Bronchial epithelial cell (primary cell): ENCODE data around the gene TAS2R31. TPM values are rescaled to one million over a fixed set of nuclear protein-coding genes. Genes with fewer than 3 reads are reported as not detected.
"Not testable (repeated sequence)": the region's sequence is repeated elsewhere in the genome, so short reads cannot be mapped to it uniquely, and the experiment has no call there.

Experiments used
- DNase-seq: peaks from one replicate; pipeline ENCODE4 v3.0.0-alpha.2; 2010; ENCODE audit warnings: low read depth
- FAIRE-seq: peaks from 2 replicates; lab custom pipeline; 2011; peaks lifted over from hg19 to GRCh38; lab: Jason Lieb, UNC
- H3K27me3 ChIP-seq: 2 replicates; pipeline ENCODE4 v1.5.1; 2011; ENCODE audit warnings: low read length; ENCODE audit not compliant: control insufficient read depth, insufficient read depth
- H3K36me3 ChIP-seq: 2 replicates; pipeline ENCODE4 v1.5.1; 2011; ENCODE audit warnings: low read length; ENCODE audit not compliant: control insufficient read depth, insufficient read depth
- H3K4me3 ChIP-seq: 2 replicates; pipeline ENCODE4 v1.5.1; 2011; ENCODE audit warnings: mild to moderate bottlenecking, low read depth, low read length, control low read depth
- total RNA-seq: library from RNA; depleted of rRNA; stranded (reverse); fragments of >200 nt; gene quantifications from 2 replicates; pipeline ENCODE4 v1.2.1, GENCODE V29; 2014
- TF ChIP-seq, protein P1 (sequence below): IDR thresholded peaks from 2 replicates; pipeline ENCODE4 v1.5.1; 2011; ENCODE audit warnings: mild to moderate bottlenecking, moderate library complexity, low read length, control low read depth, inconsistent platforms; ENCODE audit not compliant: insufficient read depth, severe bottlenecking

TAS2R31 gene
- total RNA-seq, 1 donor from 2014 or later, result 1.3 TPM

DNA sequence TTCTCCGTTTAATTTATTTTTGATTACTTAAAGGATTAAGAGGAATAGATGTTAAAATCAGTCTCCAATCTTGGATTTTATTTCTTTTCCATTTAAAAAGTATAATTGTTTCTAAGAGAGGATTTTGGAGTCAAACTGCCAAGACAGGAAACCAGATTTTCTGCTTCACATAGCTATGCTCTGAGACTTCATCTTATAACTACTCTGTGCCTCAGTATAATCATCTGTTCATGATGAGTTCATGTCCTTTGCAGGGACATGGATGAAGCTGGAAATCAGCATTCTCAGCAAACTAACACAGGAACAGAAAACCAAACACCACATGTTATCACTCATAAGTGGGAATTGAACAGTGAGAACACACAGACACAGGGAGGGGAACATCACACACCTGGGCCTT lies 9.0 kb upstream of the TAS2R31 start:
- Histone ChIP-seq H3K4me3 (no peak overlapping the region), H3K27me3 (no peaks in the 10 kb centered on the region), H3K36me3 (no peaks in the 10 kb centered on the region)
- FAIRE-seq (no peak), DNase-seq (peak; percentile 30)
- TF ChIP-seq, protein P1, sequence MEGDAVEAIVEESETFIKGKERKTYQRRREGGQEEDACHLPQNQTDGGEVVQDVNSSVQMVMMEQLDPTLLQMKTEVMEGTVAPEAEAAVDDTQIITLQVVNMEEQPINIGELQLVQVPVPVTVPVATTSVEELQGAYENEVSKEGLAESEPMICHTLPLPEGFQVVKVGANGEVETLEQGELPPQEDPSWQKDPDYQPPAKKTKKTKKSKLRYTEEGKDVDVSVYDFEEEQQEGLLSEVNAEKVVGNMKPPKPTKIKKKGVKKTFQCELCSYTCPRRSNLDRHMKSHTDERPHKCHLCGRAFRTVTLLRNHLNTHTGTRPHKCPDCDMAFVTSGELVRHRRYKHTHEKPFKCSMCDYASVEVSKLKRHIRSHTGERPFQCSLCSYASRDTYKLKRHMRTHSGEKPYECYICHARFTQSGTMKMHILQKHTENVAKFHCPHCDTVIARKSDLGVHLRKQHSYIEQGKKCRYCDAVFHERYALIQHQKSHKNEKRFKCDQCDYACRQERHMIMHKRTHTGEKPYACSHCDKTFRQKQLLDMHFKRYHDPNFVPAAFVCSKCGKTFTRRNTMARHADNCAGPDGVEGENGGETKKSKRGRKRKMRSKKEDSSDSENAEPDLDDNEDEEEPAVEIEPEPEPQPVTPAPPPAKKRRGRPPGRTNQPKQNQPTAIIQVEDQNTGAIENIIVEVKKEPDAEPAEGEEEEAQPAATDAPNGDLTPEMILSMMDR, result no peak

DNA sequence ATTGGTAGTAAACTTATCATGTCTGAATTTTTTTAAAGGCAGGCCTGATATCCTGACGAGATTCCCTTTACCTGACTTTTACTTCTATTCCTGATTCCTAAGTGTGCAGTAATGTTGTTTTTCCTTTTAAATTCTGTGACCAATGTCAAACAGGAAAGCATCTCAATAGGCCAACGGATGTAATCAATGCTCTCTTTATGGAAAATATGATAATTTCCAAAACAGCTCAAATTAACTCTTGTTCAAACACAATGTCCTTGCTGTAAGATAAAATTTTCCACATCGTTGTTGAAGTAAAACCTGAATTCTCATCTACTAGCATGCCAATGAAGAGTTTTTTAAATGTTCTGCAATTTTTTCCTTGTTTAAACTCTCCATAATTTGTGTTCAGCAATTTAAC lies 8.0 kb upstream of the TAS2R31 start:
- Histone ChIP-seq H3K36me3 (no peaks in the 10 kb centered on the region), H3K27me3 (no peaks in the 10 kb centered on the region), H3K4me3 (no peak overlapping the region)
- DNase-seq, result no peak
- FAIRE-seq, result no peak
- TF ChIP-seq, protein P1, result no peak

DNA sequence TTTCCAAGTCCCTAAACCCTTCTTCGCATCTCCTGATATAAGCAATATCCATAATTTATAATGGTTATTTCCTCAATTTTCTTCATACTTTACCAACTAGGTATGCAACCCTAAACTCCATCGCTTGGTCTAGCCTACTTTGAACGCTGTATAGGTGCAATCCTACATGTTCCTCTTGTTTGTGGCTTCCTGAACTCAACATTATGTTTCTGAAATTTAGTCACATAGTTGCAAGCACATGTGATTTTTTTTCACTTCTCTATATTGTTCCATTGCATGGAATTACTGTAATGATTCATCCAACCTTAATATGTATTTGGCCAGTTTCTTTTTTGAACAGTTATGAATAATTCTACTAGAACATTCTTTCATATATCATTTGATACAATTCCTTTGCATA lies 2.8 kb upstream of the TAS2R31 start:
- not testable (repeated sequence) for FAIRE-seq, H3K27me3 ChIP-seq, H3K4me3 ChIP-seq, DNase-seq, H3K36me3 ChIP-seq

DNA sequence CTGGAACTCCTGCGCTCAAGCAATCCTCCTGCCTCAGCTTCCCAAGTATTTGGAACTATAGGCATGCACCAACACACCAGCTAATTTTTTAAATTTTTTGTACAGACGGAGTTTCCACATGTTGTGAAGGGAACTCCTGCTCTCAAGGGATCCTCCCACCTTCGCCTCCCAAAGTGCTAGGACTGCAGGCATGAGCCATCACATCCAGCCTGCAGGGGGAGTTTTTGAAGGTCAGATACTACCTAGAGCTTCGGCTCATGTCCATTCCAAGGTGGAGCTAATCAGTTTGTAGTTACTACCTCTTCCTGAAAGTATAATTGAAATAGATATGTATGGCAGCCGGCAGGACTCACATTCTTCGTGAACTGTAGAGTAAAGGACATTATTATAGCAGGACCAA lies 5.1 kb downstream of the TAS2R31 start:
- Histone ChIP-seq H3K27me3 (no peaks in the 10 kb centered on the region), H3K4me3 (no peak overlapping the region), H3K36me3 (no peaks in the 10 kb centered on the region)
- FAIRE-seq, result no peak
- TF ChIP-seq, protein P1, result no peak
- no peak for DNase-seq

DNA sequence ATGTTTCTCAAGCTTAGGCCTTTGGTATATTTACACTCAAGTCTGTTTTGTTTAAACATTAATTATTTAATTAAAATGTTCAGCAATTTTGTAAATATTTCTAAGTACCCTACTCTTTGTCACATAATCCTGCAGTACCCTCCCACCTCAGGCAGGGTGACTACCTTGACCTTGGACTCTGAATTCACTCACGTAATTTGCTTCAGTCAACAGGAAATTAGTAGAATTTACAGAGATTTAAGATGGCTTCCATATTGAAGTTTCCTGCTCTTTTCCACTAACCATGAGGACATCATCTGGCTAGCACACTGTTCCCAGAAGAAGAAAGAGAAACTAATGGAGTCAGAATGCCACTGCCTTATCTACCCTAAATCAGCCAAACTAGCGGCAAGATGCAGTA lies 7.8 kb downstream of the TAS2R31 start:
- H3K27me3 ChIP-seq, result no peaks in the 10 kb centered on the region
- no peaks in the 10 kb centered on the region for H3K36me3 ChIP-seq
- TF ChIP-seq, protein P1, result no peak
- DNase-seq, result no peak
- no peak overlapping the region for H3K4me3 ChIP-seq
- FAIRE-seq, result no peak

DNA sequence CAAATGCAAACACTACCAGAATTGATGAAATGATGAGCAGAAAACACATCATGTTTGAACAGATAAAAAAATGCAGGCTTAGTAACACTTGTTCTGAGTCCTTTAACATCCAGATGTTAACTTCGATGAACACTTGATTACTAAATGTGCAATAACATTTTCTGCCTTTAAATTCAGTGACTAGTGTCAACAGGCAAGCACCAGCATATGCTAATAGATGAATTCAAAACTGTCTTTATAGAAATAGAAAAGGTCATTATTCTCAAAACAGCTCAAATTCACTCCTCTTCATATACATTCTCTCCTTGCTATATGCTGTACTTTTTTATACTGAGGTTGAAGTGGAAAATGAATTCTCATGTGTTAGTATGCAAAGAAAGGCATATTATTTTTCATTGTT lies 8.7 kb downstream of the TAS2R31 start, which contains the start of gene TAS2R19:
Gene TAS2R19, minus strand, starts transcription at position 101 of the 400 bp plus-strand sequence. Its CDS starts 49 bp downstream, at position 52.
- no peak for DNase-seq
- FAIRE-seq, result no peak
- TF ChIP-seq, protein P1, result no peak
- Histone ChIP-seq H3K4me3 (no peak within 1 kb of the TSS), H3K36me3 (no peaks in the 10 kb centered on the region), H3K27me3 (no peaks in the 10 kb centered on the region)
